Hematopoietic multipotent progenitor cell treated with erythropoietin and hydrocortisone succinate and interleukin-3 and kit ligand, for 8 days (in vitro differentiated cells): ENCODE results near the gene PEMT.
A peak's percentile ranks its signal among the peaks of the same experiment; 100 is the strongest.

Experiments
- DNase-seq: peaks from one replicate; pipeline ENCODE4 v3.0.0-alpha.2; 2015

PEMT gene

DNA sequence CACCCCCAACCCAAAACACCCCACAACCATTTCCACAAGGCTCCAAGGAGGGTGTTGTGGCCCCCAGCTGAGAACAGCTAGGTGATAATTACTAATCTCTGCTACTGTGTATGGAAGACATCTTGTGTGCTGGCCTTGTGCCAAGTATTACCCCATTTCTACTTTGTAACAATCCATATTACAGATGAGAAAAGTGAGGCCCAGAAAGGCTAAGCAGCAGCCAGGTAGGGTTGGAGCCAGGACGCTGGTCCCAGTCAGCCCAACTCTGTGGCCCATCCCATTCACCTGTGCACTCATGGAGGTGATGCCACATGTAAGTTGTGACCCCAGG, 12.4 kb upstream of the PEMT start:
- no peak for DNase-seq

DNA sequence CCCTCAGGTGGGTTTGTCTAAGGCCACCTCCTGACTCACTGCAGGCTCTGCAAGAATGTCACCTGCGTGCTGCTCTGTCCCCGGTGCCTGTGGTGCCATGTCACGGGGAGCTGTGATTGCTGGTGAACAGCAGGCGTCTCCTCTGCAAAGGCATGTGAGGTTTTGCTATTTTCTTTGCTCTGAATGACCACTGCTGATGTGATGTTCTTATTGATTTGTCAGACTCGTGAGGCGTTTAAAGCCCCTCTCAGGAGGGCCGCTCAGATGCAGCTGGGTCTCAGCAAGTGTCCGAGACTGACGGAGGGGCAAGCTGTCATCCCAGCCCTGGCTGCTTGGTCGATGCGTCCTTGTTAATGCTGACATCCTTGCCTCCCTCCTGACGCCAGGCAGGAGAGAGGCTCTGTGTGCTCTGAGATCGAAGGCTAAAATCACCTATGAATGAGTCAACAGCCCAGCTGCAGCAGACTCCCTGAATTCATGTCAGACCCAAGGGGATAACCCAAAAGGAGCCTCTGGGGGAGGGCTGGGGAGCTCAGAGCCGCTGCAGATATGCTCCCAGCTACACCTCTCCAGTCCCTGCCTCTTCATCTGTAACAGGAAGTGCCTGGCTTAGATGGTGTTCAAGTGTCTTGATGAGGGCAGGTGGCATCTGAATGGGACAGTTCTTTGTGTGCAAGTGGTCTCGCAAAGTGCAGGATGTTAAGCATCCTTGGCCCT, 11.8 kb upstream of the PEMT start:
- no peak for DNase-seq

DNA sequence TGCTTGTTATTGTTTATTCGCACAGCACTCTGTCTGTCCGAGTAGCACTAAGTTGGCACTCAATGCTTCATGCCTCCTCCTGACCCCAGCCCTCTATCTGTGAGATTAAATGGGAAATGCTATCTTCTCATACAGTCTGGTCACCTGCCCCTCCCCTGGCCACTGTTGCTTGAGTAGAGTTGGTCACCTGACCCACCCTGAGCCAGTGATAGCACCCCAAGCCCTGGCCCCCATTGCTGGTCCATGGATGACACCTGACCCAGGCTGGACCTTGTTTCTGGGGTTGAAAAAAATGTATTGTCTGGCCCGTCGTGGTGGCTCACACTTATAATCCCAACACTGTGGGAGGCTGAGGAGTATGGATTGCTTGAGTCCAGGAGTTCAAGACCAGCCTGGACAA, 8.5 kb upstream of the PEMT start:
- no peak for DNase-seq

DNA sequence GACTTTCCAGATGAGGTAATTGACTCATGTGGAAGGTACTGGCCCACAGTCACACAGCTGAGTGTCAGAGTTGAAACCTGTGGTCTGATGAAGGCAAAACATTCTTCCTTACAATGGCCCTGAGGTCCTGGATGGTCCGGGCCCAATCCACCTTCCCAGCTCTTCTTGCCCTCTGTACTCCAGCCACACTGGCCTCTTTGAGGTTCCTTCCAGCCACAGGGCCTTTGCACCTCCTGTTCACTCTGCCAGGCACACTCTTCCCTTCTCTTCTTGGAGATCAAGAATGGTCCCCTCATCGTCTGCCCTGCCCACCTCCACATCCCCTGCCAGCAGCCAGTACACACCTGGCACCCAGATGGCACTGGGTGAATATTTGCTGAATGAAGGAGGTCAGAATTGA, 6.5 kb upstream of the PEMT start:
- DNase-seq, result no peak

DNA sequence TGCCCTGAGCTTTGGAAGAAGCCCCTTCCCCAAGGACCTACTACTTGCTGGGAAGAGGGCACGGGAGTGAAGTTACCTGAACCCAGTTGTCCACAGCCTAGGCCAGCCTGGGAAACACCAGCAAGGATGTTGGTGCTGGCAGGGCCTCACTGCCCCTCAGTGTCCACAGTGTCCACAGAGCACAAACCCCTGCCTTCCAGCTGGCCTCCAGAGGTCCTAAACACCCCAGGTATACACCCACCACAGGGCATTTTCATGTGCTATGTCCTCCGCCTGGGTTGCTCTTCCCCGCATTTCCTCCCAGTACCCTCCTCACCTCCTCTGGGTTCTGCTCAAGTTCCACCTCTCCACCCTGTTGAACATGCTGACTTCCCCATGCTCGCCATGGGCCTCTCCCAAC, 4.2 kb upstream of the PEMT start:
- no peak for DNase-seq

DNA sequence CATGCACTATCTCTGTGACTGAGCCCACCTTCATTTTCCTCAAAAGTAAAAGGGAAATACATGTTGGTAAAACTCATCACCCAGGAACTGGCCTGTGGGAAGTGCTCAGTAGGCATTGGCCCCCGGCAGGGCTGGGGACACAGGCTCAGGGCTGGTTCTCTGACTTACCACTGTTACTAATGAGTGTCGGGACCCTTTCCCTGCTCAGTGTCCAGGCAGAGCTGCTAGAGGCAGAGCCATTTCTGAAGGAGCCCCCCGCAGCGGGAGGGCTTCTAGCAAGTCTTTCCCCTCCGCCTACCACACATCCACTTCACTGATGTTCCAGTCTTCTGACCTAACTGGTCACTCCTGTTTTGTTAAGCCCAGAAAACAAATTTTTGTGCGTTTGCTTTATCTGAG, 1.7 kb upstream of the PEMT start:
- no peak for DNase-seq

DNA sequence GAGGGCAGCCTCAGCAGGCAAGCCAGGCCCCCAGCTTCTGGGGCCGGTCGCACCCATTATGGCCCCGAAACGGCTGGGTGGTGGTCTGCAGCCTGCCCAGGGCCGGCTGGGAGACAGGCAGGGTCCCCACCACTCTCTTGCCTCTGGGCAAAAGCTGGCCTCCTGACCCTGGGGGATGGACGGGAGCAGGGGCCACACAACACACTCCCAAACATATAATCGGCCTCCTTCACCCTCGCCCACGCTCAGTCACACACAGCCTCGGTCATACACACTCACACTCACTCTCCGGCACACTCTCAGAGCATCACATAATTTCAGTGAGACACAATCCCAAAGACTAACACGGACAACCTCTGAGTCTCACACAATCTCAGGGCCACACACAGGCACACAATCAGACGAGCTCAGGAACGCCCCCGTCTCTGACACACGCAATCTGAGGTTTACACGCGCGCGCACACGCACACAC, 589 bp downstream of the PEMT start:
- DNase-seq, result no peak

DNA sequence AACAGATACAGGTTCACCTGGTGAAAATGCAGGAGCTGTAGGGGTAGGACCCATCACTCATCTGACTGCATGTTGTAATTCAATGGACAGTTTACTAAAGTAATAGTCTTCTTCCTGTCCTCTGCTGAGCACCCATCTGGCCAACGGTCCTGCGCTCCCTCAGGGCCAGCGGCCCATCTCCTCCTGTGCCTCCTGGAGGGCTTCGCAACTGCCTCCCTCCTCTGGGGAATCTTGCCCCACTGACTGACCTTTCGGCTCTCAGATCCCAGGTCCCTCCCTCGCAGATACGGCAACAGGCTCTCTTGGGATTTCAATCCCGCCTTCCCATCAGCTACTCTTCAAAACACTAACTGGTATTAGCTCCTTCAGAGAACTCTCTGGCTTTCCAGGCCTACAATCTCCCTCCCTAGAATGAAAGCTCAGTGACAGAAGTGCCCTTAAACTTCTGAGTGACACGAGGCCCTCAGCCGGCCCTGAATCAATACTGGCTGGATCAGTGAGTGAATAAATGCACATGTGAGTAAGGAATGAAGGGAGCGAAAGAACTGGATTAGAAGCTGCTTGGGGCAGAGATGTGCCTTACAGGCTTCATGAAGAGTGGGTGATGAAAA, 1.3 kb downstream of the PEMT start:
- DNase-seq, result no peak

DNA sequence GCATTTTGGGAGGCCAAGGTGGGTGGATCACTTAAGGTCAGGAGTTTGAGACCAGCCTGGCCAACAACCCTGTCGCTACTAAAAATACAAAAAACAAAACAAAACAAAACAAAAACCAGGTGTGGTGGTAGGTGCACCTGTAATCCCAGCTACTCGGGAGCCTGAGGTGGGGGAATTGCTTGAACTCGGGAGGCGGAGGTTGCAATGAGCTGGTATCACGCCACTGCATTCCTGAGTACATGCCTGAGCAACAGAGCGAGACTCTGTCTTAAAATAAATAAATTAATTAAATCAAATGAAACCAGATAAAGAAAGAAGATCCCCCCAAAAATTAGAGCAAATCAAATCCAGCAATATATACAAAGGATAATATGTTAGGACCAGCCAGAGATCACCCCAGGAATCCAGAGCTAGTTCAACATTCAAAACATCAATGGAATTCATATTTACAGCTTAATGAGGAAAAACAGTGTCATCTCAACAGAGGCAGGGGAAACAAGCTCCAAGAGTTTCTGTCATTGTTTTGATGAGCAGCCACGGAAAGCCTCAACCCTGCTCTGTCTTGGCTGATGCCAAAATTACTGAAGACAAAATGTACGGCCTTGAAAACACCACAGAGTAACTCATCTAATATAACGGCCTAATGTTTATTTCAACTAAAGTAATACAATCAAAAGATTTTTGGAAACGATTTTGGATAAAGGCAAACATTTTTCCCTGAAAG, 3.7 kb downstream of the PEMT start:
- no peak for DNase-seq

DNA sequence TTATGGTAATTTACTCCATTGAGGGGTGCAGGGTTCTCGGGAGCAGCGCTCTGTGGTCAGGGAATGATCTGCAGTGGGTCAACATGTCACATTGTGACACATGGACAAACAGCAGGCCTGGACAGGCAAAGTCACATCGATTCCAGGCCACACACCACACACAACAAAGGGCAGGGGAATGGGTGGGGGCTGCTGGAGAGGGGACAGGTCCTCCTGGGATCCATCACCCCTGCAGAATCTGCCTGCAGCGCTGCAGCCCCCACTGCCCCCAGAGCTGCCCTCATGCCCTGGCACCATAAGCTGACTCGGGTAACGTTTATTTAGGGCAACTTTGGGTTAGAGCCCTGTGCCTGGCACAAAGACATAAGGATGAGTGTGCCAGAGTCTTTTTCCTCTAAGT, 9.1 kb downstream of the PEMT start:
- DNase-seq, result no peak

DNA sequence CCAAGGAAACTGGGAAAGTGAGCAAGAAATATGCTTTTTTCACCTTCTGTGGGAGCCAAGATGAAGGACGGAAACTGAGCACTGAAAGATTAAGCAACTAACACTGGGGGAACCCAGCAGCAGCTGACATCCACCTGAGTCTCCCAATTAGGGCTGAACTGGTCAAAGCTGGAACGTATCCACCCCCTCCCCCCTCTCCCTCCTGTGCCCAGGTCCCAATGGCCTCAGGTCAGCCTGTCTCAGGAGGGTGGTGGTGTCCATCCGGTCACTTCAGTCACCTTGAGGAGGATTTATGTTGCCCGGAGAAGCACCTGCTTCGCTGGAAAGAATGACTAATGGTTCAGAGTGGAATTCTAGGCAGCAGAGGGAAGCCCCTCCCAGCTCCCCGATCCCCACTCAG, 10.0 kb downstream of the PEMT start:
- DNase-seq, result no peak

DNA sequence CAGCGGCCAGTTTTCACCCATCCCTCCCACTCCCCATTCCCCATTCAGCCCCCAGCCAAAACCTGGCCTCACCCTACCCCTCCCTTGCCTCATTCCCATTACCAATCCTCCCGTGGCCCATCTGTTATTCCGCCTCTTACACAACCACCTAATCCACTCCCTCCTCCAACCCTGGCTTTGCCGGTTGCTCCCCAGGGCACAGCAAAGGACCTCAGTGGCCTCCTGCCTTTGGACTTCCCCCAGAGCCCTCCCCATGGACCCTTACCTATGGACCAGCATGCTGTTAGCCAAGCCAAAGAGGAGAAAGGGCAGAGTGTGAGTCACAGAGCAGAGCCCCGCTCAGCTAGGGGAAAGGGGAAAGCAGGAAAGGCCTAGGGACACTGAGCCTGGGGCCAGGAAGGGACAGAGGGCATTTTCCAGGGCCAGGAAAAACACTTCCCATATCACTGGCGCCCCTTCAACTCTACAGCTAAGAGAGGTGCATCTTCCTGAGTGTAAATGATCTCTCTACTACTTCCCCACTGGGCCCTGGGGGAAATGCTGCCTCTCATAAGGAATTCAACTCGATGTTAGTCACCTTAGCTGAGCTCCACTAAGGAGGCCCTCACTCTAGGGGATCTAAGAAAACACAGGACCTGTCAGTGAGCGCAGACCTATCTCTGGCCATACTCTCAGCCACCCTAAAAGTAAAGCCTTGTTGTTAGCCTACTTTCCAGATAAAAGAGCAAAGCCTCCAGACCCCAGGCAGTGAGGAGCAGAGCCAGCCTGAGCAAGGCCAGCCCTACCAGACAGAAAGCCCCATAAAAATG, 10.6 kb downstream of the PEMT start:
- DNase-seq, result no peak

DNA sequence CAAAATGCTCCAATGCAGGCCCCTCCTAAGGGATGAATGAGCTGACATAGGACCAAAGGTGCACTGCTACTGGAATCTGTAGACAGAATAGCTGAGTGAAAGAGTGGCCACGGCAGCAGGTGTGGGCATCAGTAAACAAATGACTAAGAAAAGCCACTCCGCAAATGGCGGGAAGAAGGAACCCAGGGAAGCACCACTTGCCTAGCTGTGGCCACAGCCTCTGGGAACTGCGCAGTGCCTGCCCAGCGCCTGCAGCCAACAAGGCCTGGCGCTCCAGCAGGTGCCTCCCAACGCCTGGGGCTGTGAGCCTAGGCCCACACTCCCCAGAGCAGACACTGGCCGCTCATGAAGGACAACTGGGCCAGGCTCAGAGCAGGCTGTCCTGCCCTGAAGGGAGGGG, 11.8 kb downstream of the PEMT start:
- DNase-seq, result no peak

DNA sequence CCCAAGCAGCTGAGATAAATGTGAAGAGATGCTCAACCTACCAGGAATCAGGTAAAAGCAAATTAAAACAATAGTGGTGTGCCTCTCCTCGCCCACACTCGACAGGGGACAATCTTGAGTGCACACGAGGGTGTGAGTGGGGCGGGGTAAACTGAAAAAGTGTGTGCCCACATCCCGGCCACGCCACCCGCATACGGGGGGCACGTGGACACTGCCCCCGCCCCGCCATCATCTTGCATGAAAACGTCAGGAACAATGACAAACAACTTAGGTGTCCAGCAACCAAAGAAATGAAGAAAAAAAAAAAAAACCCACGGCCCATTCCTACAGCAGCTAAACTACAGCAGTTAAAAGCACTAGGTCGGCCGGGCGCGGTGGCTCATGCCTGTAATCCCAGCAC, 14.1 kb downstream of the PEMT start:
- no peak for DNase-seq

DNA sequence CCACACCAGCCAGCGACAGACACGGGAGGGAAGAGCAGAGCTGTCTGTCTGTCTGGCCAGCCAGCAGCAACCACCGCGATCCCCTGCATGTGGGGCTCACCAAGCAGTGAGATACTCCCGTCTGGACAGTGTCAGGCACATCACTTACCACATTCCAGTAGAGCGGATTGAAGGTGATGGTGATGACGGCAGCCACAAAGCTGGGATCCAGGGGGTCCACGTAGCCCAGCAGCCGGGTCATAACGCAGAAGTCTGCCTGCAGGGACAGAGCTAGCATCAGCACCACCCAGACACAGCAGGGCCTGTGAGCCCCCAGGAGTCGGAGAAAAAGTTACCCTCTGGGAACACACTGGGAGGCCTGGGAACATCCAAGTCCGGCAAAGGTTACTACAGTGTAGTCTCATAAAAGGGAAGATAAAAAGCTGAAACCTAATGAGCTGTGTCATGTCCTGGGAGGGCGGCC, 14.7 kb downstream of the PEMT start:
- DNase-seq, result no peak

DNA sequence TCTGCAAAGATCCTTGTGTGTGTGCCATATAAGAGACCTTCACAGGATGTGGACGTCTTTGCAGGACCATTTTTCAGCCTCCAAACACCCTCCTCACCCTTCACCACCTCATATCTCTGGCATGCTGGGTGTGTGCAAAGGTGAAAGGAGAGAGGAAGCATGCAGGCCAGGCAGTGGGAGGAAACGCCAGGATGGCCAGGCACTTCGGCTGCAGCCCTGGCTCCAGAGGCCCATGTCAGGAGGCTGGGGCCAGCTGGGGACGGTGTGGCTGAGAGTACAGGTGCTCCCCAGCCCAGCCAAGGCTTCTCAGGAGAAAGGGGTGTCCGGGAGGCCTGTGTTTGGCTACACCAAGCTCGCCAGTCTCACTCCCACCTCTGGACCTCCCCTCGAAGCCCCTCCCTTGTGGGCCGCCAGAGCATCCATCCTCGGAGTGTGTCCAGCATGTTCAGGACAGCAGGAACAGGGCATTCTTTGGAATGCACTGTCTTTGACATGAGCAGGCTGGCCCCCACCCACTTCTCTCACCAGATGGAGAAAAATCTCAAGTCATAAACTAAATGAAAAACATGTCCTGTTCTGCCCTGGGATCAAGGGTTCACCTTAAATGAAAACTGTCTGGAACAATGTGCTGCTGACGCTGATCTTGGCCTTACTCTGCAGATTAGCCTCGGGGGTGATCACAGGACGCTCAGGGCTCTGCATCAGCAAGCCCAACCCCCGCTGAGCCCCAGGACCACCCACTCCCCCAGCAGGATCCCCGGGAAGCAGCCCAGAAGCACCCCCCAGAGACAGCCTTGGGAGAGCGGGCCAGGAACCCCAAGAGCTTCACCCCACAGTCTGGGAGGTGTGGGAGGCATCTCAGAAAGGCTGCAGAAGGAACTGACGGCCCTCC, 15.9 kb downstream of the PEMT start:
- no peak for DNase-seq

DNA sequence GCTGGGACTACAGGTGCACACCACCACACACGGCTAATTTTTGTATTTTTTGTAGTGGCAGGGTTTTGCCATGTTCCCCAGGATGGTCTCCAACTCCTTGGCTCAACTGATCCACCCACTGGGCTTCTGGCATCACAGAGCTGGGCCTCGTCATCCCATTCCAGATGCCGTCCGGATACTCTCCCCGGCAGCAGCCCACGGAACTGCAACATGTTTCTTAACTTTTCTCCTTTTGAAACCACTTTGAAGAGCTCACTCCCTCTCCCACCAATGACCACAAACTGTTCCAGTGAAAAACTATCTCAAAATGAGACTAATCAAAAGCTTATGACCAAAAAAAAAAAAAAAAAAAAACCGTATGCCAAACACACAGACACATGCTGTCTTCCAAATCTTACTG, 17.6 kb downstream of the PEMT start:
- no peak for DNase-seq

DNA sequence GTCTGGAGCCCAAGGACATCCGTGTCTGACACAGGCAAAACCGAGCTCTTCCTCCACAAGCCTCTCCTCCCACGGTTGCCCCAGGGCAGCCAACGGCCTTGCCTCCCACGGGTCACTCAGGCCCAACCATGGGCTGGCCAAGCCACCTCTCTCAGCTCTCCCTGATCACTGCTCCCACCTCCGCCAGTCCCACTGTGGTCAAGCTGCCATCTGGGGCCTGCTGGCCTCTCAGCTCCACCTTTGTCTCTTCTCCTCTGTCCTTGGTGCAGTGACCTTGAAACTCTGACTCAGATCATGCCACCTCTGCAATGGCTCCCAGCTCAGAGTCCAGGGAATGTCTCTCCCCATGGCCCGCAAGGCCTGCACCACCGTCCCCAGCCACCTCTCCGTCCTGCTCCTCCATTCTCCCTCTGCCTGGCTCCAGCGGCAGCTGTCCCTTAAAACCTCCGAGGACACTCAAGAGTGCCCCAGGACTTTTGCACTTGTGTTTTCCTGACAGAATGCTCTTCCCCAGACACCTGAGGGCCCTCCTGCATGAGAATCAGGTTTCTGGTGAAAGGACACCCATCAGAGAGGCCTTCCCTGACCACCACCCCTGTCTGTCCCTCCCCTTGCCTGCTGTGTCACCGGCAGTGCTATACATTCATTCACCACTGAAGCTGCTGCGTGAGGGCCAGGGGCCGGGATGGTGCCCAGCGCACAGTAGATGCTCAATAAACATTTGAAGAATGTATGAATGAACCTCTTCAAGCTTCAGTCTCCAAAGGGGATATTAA, 19.3 kb downstream of the PEMT start:
- DNase-seq, result no peak

DNA sequence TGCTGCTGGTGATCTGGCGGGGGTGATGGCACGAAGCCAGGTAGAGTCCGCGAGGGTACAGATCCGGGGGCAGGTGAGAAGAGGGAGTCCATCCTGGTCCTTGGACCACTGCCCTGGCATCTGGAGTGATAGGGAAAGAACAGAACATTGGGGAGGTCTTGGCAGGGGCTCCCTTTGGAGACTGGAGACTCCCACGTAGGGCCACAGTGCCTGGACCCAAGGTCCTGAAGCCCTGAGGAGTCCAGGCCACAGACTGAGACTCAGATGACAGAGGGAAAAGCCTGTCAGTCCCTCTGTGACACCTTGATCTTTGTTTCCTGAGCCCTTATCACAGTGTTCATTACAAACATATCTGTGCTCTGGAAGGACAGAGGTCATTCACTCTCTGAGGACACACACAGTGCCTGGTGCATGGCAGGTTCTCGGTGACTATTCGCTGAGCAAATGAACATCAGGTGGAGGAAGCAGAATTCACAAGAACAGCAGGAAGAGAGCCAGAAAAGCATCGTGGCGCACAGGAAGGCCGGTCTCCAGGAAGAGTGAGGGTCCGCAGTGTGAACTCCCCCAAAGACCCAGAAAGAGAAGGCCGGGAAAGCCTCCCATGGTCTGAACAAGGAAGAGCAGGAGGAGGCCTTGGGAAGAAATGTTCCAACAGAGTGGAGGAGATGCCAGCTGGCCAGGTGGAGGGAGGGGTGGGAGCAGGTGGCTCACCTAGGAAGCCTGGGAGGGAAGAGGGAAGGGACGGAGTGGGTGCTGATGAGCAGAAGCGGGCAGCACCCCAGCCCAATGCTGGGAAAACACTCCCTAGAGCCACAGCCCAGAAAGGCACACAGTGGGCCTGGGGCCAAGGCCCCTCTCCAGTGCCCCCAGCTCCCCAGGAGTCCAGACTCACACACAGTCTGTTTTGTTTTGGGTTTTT, 20.5 kb downstream of the PEMT start:
- no peak for DNase-seq

DNA sequence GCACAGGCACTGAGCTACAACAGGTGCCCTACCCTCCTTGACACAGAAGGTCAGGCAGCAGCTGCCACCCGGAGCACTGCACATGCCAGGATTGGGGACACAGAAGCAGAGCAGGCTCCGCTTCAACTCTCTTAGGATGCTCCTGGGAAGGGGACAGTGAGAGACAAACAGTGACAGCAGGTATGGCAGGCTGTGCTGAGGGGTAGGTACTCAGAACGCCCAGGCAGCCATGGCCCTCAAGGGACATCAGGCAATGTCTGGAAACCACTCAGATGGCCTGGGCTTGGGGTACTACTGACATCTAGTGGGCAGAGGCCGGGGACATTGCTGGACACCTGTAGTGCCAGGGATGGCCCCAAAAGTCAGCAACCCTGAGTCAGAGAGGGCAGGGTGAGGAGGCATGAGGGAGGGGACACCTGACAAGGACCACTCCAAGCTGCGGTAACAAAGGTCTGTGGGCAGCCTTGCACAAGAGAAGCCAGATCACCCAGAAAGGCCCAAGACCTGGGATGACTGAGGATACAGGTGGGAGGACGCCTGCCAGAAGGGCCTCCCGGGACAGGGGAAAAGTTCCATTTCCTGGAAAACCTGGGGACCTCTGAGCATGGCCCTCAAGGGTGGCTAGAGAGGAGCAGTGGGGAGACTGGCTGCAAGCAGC, 21.2 kb downstream of the PEMT start:
- DNase-seq, result peak; percentile 34
